ENCODE data around the gene SLC16A5.

SLC16A5 gene

DNA sequence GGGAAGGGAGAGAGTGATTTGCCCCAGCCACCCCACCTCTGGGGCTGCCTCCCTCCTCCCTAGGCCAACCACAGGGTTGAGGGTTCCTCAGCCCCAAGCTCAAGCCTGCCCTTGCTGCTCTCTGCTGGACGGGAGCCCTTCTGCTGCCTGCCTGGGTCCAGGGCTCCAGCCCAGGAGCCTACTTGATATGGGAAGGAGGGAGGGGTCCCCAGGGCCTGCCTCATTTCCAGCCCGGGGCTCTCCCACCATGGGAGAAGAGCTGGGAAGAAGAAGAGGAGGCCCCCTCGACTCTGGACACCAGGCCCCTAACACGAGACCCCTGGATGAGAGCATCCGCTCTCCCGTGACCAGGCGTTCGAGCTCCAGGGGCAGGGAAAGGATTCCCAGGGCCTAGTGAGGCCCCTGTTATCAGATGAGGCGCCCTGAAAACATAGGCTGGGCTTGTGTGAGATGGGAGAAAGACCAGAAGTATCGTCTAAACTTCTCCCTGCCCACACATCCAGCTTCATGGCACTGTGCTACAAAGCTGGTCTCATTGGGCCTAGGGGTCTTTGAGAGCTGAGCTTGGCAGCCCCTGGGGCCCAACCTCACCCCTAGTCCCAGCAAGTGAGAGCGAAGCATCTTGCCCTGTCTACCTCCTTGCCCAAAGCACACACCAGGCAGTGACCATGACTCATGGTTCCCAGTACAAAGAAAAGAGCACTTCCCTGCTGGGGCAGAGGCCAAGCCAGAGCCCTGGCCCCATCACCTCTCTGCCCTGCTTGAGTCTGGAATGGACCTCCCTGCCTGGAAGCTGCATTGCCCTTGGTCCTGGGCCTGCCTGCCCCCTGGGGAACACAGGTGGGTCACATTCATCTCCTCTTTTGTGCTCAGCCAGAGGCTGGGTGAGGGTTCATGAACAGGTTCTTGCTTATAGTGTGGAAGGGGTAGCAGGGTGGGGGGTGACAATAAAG lies 987 bp downstream of the SLC16A5 start:
- DNase-seq, result no peak

GRCh38 chr17:75090871-75091854 lies 3.4 kb downstream of the SLC16A5 start:
- no peak for DNase-seq

DNA sequence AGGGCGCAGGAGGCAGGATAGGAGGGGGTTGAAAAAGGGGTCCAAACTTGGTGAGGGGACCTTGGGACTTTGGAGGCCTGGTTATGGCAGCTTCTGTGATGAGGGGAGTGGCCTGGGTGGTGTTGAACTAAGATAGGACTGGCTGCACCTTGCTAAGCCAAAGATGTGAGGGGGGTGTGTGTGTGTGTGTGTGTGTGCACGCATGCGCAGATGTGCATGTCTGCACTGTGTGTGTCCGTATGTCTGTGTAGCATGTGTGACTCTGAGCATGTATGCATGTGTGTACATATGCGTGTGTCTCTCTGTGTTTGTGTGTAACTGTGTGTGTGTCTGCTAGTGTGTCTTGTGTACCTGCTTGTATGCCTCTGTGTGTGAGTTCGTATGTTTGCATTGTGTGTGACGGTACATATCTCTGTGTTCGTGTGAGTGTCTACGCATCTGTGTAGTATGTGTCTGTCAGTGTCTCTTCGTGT lies 4.1 kb downstream of the SLC16A5 start:
- DNase-seq, result no peak

DNA sequence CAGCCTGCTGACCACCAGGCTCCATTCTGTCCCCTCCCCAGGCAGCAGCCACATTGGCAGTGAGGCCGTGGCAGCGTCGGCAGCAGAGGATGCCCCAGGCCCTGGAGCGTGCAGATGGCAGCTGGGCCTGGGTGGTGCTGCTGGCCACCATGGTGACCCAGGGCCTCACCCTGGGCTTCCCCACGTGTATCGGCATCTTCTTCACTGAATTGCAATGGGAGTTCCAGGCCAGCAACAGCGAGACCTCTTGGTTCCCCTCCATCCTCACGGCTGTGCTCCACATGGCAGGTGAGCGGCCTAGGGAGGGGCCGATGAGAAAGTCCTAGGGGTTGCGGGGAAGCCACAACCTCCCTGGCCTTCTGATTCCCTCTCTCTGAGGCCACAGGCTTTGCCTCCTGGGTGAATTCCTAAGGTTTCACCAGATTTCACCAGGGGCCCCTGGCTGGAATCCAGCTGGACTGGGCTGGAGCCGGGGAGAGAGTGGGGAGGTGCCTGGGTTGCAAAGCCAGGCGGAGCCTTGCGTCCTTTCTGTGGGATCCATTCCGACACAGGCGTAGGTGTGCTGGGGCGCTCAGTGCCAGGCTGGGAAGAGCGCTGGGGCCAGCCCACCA lies 5.9 kb downstream of the SLC16A5 start:
- no peak for DNase-seq

GRCh38 chr17:75094871-75095399 lies 7.2 kb downstream of the SLC16A5 start:
- no peak for DNase-seq

DNA sequence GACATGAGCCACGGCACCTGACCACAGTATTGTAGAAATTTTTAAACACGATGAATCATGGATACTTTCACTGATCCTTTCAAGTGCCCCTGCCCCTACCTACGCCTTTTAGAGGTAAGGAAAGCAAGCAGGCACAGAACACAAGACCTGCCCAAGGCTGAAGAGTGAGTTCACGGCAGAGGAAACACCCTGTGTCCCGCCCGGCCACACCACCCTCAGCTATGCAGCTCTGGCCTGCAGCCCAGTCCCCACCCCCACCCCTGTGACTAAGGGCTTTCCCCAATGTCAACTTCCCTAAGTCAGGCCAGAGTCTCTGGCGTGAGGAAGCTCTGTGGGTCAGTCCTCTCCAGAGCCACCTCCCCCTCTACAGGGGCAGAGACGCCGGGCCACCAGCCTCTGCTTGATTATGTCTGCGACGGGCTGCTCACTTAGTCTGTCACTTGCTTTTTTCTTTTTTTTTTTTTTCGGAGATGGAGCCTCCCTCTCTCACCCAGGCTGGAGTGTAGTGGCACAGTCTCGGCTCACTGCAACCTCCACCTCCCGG lies 8.4 kb downstream of the SLC16A5 start:
- DNase-seq, result no peak

DNA sequence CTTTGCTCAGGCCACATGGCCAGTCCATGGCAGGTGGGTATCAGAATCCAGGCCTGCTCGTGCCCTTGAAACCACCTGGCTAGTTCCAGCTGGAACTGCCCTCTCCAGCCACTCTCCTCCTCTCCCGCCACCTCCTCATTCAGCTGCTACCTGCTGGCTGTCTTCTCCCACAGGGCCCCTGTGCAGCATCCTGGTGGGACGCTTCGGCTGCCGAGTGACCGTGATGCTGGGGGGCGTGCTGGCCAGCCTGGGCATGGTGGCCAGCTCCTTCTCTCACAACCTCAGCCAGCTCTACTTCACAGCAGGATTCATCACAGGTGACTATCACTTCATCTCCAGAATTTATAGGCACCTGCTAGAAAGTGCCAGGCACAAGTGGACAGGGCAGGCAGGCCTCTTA lies 10.1 kb downstream of the SLC16A5 start:
- DNase-seq, result no peak

DNA sequence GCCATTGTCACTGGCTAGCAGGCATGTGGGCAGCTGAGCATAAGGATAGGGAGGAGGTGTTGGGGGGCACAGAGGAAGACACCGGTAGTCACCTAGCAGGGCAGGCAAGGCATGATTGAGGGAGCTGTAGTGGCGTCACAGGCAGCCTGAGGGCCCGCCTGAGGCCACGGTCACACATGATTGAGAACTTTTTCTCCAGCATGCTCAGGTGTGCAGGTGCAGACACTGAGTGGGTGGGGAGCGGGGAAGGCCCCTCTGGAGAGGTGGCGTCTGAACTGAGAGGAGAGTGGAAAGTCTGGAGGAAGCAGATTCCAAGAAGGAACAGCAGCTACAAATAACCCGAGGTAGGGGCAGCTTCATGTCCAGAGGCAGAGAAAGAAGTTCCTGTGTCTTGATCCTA lies 11.1 kb downstream of the SLC16A5 start:
- DNase-seq, result no peak

- DNase-seq, result no peak
Observed at GRCh38 chr17:75099881-75100595, 12.3 kb downstream of the SLC16A5 start.

DNA sequence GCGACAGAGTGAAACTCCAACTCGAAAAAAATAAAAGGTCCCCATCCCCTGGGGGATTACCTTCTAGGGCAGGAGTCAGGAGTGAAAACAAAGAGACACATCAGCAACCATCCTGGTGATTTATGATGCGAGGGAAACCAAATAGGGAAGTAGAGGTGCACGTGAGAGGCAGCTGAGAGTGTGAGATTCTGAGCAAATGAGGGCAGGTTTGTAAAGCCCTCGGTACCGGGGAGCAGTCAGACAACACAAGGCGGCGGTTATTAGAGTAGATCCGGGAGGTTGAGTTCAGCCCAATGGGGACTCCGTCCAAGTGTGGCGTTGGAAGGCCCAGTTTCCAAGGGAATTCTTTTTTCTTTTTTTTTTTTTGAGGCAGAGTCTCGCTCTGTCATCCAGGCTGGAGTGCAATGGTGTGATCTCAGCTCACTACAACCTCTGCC lies 14.6 kb downstream of the SLC16A5 start:
- DNase-seq, result no peak

DNA sequence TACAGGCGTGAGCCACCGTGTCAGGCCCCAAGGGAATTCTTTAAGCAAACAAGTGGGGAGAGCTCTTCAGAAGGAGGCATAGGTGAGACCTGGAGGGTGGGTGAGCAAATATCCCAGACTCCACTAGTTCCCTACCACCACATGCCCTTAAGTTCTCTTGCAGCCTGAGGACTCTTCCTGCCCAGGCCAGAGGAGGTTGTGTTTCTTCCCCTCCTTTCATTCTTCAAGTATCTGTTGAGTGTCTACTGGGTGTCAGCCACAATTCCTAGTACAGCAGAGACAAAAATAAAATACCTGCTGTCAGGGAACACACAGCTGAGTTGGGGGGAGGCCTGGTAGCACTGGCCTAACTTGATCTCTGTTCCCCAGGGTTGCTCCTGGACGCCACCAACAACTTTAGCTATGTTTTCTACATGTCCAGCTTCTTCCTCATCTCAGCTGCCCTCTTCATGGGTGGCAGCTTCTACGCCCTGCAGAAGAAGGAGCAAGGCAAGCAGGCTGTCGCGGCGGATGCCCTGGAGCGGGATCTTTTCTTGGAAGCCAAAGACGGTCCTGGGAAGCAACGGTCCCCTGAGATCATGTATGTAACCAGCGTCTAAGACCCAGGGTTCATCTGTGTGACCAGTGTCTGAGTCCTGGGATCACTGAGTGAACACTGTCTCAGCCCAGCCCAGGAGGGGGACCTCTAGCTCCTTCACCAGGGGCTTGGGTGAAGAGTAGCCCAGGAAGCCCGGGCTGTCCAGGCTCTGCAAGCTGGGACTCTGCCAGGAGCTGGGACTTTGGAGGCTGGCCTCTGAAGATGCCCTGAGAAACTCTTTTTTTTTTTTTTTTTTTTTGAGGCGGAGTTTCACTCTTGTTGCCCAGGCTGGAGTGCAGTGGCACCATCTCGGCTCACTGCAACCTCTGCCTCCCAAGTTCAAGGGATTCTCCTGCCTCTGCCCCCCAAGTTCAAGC lies 16.1 kb downstream of the SLC16A5 start:
- no peak for DNase-seq

DNA sequence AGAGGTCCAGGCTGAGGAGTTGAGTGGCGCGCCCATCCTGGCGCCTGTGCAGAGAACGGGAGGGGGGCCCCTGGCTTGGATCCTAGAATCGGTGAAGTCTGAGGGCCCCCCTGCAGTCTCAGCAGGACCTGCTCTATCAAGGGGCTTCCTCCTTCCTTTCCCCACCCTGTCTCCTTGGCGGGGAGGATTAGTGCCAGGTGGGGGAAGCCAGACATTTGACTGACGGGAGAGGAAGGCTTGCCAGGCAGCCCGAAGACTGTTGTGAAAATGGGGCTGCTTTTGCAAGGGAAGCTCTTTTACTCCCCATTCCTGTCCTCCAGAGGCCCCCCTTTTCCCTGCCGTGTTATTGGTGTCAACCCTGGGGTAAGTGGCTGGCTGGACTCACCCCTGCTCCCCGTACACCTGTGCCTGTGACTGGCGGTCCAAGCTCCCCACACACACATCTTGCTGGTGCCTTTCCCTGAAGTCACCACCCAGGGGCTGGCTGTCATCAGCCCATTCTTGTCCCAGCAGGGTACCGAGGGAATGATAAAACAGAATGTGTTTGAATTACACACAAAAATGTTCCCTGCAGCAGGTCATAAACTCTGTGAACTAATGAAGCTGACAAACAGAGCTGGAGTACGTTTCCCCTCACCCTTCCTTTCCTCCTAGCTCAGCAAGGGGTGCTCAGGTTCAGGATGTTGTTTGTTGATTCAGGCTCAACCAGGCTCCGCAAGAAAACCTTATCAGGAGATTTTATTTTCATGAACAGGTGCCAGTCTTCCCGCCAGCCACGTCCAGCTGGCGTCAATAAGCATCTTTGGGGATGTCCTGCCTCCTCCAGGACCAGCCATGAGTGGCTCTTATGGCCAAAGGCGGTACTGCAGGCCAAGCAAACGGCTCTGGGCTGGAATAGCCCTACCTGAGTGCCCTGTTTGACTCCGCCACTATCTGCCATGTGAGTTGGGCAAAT lies 17.6 kb downstream of the SLC16A5 start:
- DNase-seq, result no peak

GRCh38 chr17:75108193-75108592 lies 20.4 kb downstream of the SLC16A5 start:
- DNase-seq, result no peak

- no peak for DNase-seq
Observed at GRCh38 chr17:75109046-75109406, 21.3 kb downstream of the SLC16A5 start.

- DNase-seq, result no peak
Observed at GRCh38 chr17:75109407-75110233, 21.9 kb downstream of the SLC16A5 start, which contains the start of gene ARMC7. Gene ARMC7 (plus strand): TSS chr17:75109969. CDS start chr17:75110289, 320 bp downstream.

- no peak for DNase-seq
Observed at GRCh38 chr17:75110234-75110937, 22.6 kb downstream of the SLC16A5 start.

DNA sequence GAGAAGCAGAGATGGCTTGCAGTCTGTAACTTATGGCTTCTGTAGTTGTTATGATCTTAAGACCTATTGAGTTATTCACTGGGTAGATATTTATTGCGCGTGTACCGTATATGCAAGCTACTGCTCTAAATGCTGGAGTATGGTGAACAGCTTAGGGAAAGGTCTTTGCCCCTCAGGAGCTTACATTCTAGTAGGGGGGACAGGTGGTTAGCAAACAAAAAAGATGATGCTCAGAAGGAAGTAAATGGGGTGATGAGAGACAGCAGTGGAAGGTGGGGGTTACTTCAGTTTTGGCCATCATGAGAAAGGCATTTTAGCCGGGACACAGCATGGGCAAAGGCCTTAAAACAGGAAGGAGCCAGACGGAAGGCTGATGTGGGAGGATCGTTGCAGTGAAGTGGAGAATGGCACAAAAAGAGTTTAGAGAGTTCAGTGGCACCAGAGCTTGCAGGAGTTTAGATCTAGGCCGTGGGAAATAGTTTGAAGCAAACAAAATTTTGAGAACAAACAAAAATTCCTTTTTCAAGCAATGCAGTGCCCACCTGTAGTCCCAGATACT lies 24.1 kb downstream of the SLC16A5 start:
- DNase-seq, result no peak
